ENCODE measurements around the gene ALKAL2.

The ALKAL2 gene

DNA sequence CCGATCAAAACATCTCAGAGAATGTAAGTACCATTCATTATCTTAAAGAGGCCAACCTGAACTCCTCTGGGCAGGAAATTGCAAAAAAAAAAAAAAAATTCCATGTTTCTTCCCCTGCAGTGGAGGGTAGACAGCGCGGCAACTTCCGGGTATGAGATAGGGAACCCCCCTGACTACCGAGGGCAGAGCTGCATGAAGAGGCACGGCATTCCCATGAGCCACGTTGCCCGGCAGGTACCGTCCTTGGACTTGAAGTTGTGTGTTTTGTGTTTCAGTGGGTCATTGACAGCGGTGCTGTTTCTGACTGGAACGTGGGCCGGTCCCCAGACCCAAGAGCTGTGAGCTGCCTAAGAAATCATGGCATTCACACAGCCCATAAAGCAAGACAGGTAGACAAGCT, 16.0 kb downstream of the ALKAL2 start:
- DNase-seq (ENCODE audit: low read depth in 2 of 2): no peak

- no peak for DNase-seq (ENCODE audit: low read depth in 2 of 2)
These were observed 17.0 kb downstream of the ALKAL2 start for GRCh38 chr2:270861-271260.

DNA sequence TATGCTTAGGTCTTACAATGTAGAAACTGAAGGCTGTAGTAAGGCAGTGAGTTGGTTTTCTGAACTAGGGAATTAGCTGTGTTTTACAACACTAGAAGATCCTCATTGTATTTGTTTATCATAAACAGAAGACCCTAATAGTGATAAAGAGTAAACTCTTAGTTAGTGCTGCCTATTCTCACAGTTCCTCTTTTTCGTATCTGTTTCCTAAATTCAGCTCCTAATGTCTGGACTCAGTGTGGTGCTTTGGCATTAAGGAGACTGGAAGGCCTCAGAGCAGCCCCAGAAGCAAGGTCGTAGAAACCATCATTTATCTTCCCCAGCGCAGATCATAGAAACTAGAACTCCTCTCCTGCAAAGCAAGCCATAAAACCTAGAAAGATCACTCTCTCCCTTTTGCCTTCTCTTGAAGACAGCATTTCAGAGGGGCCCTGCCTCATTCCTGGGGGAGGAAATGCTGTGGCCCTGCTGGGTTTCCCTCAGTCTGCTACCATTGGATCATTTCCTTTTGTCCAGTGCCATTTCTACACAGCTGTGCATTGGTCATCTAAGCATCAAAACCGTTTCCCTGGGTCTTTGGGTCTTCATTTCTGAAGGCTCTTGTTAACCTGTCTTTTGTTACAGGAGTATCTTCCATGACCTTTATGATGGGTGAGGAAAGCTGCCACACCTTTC, 18.4 kb downstream of the ALKAL2 start:
- no peak for DNase-seq (ENCODE audit: low read depth in 2 of 2)

DNA sequence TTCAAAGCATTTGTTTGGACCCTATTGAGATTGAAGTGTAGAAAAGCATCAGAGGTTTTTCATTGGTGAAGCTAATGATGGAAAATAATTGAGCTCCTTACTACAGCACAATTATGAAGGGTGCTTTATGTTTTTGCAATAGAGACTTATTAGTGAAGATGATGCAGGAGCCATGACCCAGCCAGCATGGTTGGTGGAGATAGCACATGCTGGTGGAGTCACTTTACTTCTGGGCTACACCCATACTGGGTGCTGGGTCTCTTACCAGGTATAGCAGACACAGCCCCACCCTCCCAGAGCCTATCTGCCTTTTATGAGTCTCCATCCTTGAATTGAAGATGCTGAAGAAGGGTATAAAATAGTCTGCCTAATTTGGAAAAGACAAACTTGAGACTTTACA, 19.6 kb downstream of the ALKAL2 start:
- DNase-seq (ENCODE audit: low read depth in 2 of 2): no peak

- peak; percentile 87 to 92 for DNase-seq (ENCODE audit: low read depth in 2 of 2)
These were observed 23.1 kb downstream of the ALKAL2 start, which contains the start of gene ACP1 for GRCh38 chr2:264493-265468. TSS of gene ACP1 (plus strand) at chr2:264947. CDS start at chr2:264965, 18 bp downstream.

DNA sequence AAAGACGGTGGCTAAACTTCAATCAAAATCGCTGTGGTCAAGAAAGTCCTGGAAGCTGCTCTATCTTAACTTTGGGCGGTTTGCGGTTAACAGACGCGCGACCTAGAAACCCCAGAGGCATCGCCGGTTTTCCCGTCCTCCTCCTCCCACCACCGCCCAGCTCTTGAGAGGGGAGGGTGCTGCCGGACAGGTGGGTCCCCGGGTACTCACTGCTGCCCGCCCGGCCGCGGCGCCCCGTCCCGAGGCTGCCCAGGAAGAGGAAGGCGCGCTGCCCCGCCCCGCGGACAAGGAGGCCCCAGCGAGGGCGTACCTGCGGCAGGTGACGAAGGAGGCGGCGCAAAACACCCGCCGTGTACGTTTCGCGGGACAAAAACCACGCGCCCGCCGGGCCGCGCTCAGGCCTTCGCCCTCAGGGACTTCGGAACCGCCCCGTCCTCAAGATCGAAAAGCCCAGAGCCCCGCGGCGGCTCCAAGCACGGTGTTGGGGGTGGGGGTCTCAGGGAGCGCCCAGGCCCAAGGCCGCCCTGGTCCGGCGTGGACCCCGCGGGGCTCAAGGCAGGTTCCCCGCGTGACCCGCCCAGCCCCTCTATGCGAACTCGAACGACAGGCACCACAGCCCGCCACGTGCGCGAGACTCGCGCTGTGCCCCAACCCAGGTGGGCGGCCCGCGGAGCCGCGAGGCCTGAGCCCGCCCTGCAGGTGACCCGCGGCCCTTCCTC, 24.0 kb downstream of the ALKAL2 start, which contains the start of gene SH3YL1:
TSS of gene SH3YL1 (minus strand) at position 259 of the 719 bp plus-strand sequence. CDS start at position 211, 48 bp downstream.
- peak in 1 of 2 donors; percentile 20 for DNase-seq (ENCODE audit: low read depth in 2 of 2)

DNA sequence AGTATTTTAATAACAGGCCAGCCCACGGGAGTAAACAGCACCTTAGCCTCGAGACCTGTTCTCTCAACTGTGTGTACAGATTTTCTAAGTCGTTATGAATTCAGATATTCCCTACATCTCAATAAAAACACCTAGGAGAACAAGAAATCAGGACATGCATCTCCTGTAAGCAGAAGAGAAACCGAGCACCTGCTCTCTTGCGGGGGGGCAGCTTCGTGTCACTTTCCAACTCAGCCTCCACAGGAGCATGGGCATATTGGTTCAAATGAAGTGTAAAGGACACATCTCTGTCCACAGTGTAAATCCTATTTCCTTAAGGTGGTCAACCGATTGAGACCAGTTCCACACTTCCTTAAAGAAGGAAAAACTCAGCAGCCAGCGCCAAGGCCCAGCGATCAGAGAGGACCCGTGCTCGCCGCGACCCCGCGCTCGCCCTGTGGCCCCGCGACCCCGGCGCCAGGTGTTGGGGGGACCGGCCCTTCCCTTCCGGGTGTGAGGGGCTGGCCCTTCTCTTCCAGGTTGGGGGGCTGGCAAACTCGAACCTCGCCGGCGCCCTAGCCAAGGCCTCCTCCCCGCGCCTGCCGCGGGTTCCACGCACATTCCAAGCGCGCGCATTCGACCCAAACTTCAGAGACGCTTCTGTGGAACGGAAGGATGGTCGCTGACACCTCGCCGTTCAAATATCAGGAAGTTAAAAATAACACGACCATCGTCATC, 24.7 kb downstream of the ALKAL2 start:
- no peak for DNase-seq (ENCODE audit: low read depth in 2 of 2)

DNA sequence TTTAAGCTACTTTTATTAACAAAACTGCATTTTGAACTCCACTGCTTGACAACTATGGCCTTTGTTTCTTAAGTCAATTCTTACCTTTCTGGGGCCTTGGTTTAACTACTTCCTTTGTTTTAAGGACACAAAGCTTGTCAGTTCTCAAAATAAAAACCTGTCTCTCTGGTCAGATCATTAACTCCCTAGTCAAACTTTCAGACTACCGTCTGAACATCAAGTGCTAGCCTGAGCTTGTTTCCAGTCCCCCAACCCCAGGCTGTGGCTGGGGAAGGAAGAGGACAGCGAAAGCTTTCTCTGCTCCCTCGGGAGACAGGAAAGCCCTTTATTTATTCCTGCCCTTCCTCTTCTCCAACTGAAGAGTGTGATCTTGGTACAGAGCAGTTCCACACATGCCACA, 25.8 kb downstream of the ALKAL2 start:
- no peak for DNase-seq (ENCODE audit: low read depth in 2 of 2)

DNA sequence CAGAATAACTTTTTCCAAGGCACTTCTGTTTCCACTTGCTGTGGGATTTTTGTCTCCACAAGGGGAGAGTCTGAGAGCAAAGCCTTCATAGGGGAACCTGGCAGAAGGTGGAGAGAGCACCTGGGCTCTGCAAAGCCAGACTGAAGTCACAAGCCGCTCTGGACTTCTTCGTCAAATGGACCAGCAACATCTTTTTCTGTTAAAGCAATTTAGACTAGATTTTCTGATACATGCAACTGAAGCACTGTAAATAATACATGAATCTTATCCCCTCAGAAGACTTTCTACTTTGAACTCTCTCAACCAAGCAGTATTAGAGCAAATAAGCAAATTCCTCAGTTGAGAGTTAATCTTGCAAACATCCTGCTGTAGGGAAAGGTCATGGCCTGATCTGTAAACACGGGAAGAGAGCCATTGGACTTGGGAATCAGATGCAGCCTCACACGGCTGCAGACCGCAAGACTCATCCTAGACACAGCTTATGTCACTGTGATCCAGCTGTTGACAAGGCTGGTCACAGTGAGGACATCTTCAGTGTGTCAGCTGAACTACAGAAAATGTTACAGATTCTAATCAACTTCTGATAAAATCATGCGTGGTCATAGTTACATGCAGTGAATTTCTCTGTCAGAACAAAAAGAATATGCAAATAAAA, 27.3 kb downstream of the ALKAL2 start:
- no peak for DNase-seq (ENCODE audit: low read depth in 2 of 2)

DNA sequence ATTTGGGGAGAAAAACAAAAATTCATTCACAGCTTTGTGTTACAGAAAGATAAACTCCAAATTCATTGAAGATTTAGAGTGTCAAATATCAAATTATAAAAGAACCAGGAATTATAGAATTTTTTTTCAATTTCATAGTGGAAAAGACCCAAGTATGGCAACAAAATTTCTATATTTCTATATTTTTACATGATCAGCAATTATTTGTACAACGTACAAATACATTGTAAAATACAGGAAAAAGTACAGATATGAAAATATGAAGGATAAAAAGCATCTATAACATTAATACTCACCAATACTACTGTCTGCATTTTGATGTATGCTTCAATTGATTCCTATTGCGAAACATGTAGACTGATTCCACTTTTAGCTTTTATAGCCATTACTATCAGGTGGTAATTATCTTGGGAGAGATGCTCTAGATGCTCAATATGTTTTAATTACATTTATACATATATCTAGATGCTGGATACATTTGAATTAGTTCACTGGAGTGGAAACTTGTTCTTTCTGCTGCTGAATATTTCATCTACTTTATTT, 28.0 kb downstream of the ALKAL2 start:
- no peak for DNase-seq (ENCODE audit: low read depth in 2 of 2)

DNA sequence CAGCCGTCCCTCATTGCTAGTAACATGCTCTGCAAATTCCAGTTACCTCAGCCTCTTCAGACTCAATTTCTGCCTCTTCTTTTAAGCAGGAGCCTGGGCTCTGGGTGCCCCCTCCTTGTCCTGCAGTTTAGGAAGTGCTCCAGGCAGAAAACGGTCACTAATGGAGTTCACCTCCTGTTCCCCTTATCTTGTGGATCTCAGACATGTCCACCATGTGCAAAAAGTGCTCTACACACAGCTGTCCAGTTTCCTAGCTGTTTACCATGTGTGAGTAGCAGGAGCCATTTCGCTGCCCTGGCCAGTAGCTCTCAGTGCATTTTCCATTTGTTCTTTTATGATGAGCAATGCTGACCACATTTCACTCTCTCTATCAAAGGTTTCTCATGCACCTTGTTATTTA, 29.0 kb downstream of the ALKAL2 start:
- no peak for DNase-seq (ENCODE audit: low read depth in 2 of 2)

DNA sequence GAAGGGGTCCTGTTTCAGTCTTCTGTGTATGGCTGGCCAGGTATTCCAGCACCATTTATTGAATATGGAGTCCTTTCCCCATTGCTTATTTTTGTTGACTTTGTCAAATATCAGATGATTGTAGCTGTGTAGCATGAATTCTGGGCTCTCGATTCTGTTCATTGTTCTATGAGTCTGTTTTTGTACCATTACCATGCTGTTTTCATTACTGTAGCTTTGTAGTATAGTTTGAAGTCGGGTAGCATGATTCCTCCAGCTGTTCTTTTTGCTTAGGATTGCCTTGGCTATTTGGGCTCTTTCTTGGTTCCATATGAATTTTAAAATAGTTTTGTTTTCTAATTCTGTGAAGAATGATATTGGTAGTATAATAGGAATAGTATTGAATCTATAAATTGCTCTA, 30.0 kb downstream of the ALKAL2 start:
- no peak for DNase-seq (ENCODE audit: low read depth in 2 of 2)

DNA sequence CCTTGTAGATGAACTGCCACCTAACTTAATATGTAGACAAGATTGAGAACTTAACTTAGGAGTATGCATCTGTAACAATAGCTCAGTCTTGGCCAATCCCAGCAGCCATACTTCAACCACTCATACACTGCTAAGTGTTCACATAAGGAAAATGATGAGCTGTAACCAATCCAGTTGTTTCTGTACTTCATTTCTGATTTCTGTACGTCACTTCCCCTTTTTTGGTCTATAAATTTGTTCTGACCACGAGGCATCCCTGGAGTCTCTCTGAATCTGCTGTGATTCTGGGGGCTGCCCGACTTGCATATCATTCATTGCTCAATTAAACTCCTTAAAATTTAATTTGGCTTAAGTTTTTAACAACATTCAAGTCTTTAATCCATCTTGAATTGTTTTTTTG, 30.5 kb downstream of the ALKAL2 start:
- DNase-seq (ENCODE audit: low read depth in 2 of 2): no peak

DNA sequence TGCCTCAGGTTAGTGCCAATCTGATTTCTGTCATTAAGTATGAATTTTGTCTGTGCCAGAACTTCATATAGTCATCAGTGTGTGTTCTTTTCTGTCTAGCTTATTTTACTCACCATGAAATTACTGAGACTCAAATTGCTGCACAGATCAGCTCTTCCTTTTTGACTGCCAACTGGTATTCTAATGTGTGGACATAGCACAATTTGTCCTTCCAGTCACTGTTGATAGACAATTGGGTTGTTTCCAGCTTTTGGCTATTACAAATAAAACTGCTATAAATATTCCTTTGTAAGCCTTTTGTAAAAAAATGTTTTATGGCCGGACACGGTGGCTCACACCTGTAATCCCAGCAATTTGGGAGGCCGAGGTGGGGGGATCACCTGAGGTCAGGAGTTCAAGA, 31.8 kb downstream of the ALKAL2 start:
- DNase-seq (ENCODE audit: low read depth in 2 of 2): no peak

- no peak for DNase-seq (ENCODE audit: low read depth in 2 of 2)
These were observed 32.7 kb downstream of the ALKAL2 start for GRCh38 chr2:255195-255594.

GRCh38 chr2:254241-254640, 33.6 kb downstream of the ALKAL2 start:
- DNase-seq (ENCODE audit: low read depth in 2 of 2): no peak

GRCh38 chr2:253202-253638, 34.7 kb downstream of the ALKAL2 start:
- DNase-seq (ENCODE audit: low read depth in 2 of 2): no peak

DNA sequence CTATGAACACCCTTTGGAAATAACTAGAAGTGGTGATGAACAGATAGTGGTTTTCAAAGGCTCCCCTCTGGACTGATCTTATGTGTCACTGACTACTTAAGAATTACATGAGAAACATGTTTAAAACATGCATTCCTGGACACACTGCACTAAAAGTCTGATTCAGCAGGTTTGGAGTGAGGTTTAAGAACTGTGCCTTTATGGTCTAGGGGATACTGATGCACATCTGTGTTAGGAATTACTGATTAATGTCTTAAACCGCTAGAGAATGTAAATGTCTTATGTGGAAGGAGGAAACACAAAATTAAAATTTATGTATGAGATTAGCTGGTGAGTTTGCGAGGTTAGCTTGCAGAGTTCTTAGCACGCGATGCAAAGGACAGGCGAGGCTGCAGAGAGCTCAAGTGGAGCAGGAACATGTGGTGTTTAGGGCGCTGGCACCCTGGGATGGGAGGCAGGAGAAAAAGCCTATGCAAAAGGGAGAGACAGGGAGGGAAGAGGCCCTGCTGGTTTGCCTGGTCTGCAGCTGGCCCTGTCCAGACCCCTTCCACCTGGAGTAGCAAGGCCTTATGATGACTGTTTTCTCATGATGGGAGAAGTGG, 35.8 kb downstream of the ALKAL2 start:
- no peak for DNase-seq (ENCODE audit: low read depth in 2 of 2)

GRCh38 chr2:249538-250042, 38.3 kb downstream of the ALKAL2 start:
- DNase-seq (ENCODE audit: low read depth in 2 of 2): no peak

DNA sequence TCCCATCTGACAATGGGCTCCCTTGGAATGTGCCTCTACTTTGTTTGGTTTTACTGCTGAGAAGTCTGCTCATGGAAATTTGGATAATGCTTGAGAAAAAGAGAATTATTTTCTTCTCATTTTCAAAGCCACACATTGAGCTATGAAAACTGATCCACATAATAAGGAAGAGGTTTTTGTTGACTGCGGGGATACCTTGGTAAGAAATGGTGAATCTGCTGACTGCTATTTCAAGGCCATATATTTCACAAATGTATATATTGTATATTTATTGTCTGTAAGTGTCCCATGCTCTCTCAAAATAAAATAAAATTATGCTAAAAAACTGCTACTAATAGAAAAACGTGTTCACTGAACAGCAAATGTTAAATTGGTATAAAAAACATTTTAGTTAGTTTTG, 39.2 kb downstream of the ALKAL2 start:
- DNase-seq (ENCODE audit: low read depth in 2 of 2): no peak
